GM19035 (cell line): ENCODE data around the gene ADAMTS17.

ENCODE experiments used
- ATAC-seq: cut with Tn5 transposase; IDR thresholded peaks from one replicate; pipeline ENCODE4 v1.9.1; 2021; ENCODE audit not compliant: unreplicated experiment

Gene ADAMTS17

GRCh38 chr15:100201376-100202280 is 140.1 kb downstream of the ADAMTS17 start:
- peak; percentile 62 for ATAC-seq

- ATAC-seq: no peak
Measured at GRCh38 chr15:100200287-100200880, 141.4 kb downstream of the ADAMTS17 start.

- no peak for ATAC-seq
Measured at GRCh38 chr15:100199711-100200286, 142.0 kb downstream of the ADAMTS17 start.

- no peak for ATAC-seq
Measured at GRCh38 chr15:100198442-100198841, 143.3 kb downstream of the ADAMTS17 start.

GRCh38 chr15:100196326-100197058 is 145.3 kb downstream of the ADAMTS17 start:
- ATAC-seq: no peak

- no peak for ATAC-seq
Measured at GRCh38 chr15:100194996-100195395, 146.8 kb downstream of the ADAMTS17 start.

GRCh38 chr15:100193277-100193860 is 148.4 kb downstream of the ADAMTS17 start:
- ATAC-seq: no peak

GRCh38 chr15:100192097-100193080 is 149.4 kb downstream of the ADAMTS17 start:
- ATAC-seq: no peak

- no peak for ATAC-seq
Measured at GRCh38 chr15:100191161-100191560, 150.6 kb downstream of the ADAMTS17 start.

GRCh38 chr15:100190675-100191074 is 151.1 kb downstream of the ADAMTS17 start:
- ATAC-seq: no peak

- no peak for ATAC-seq
Measured at GRCh38 chr15:100189849-100190248, 151.9 kb downstream of the ADAMTS17 start.

- no peak for ATAC-seq
Measured at GRCh38 chr15:100189319-100189718, 152.5 kb downstream of the ADAMTS17 start.

GRCh38 chr15:100187677-100188076 is 154.1 kb downstream of the ADAMTS17 start:
- no peak for ATAC-seq

- no peak for ATAC-seq
Measured at GRCh38 chr15:100186960-100187359, 154.8 kb downstream of the ADAMTS17 start.

- no peak for ATAC-seq
Measured at GRCh38 chr15:100186366-100186765, 155.4 kb downstream of the ADAMTS17 start.

- ATAC-seq: no peak
Measured at GRCh38 chr15:100183921-100184495, 157.8 kb downstream of the ADAMTS17 start.

GRCh38 chr15:100180921-100181320 is 160.9 kb downstream of the ADAMTS17 start:
- ATAC-seq: no peak

- no peak for ATAC-seq
Measured at GRCh38 chr15:100175406-100176114, 166.2 kb downstream of the ADAMTS17 start.

- no peak for ATAC-seq
Measured at GRCh38 chr15:100174904-100175275, 166.9 kb downstream of the ADAMTS17 start.
